Measurements from ENCODE around the gene EPB41. TPM values are rescaled to one million over a fixed set of nuclear protein-coding genes. Genes with fewer than 3 reads are reported as not detected.
A peak's percentile ranks its signal among the peaks of the same experiment; 100 is the strongest.

EPB41 gene
- total RNA-seq, 5 donors from 2014 or later (not counting 1 experiment from before 2014, with no cell fraction given): 199 to 257 (median 241) TPM

- H3K27me3 ChIP-seq (replicated peaks in 1 of 2; ENCODE audit: control insufficient read depth in 2 of 2, extremely low read depth in 1 of 2, insufficient read depth in 2 of 2, low read length in 1 of 2): no peaks in the 10 kb centered on the region
- Mint-ChIP-seq H3K4me3 (peak overlapping the region; percentile 96 to 100 (median 100)), H3K36me3 (peaks cover 3% of the 10 kb centered on the region), H3K27ac (peak overlapping the region; percentile 94 to 97), H3K9me3 (no peaks in the 10 kb centered on the region), H3K27me3 (no peaks in the 10 kb centered on the region), H3K4me1 (peaks cover 47 to 56% (median 55%) of the 10 kb centered on the region in 3 donors)
- CTCF ChIA-PET: interaction anchor here in 1 of 2 donors (0.9 kb wide), 1 partner anchor 30 kb away, joined by 4 read pairs; no protein-coding TSS in a partner anchor
- ATAC-seq (replicated peaks in 1 of 4) (peak; percentile 40 to 51 (median 48)), DNase-seq (peak; percentile 17 to 72 (median 41))
- under 1% methylated on average over 25 of the region's 32 CpGs for WGBS (ENCODE audit: insufficient coverage)
- peak overlapping the region; percentile 77 to 98 for H3K4me3 ChIP-seq (ENCODE audit: control insufficient read depth in 1 of 2, extremely low read depth in 1 of 2, low read length in 1 of 2)
- POLR2A ChIA-PET: interaction anchor here in 1 of 2 donors (0.6 to 0.7 kb wide), 3 partner anchors 11 to 409 kb away, joined by 3 to 8 read pairs (median 7); partner anchors contain the start of gene RCC1
- H3K4me1 ChIP-seq (ENCODE audit: control insufficient read depth in 1 of 2, extremely low read depth in 1 of 2, insufficient read depth in 2 of 2, low read length in 2 of 2): peaks cover 36 to 42% of the 10 kb centered on the region in 2 experiments
- H3K36me3 ChIP-seq (ENCODE audit: control insufficient read depth in 2 of 2, extremely low read depth in 1 of 2, insufficient read depth in 1 of 2, low read length in 1 of 2): peaks cover 0 to 2% of the 10 kb centered on the region in 2 donors
- H3K9me3 ChIP-seq: no peaks in the 10 kb centered on the region
- H3K27ac ChIP-seq (ENCODE audit: low read length): peak overlapping the region; percentile 42
These were observed 894 bp downstream of the EPB41 start for GRCh38 chr1:28915031-28915895.

- peaks cover 3% of the 10 kb centered on the region for H3K36me3 Mint-ChIP-seq
- Histone ChIP-seq H3K27me3 (replicated peaks in 1 of 2; ENCODE audit: control insufficient read depth in 2 of 2, extremely low read depth in 1 of 2, insufficient read depth in 2 of 2, low read length in 1 of 2) (no peaks in the 10 kb centered on the region), H3K4me1 (ENCODE audit: control insufficient read depth in 1 of 2, extremely low read depth in 1 of 2, insufficient read depth in 2 of 2, low read length in 2 of 2) (peaks cover 42 to 63% of the 10 kb centered on the region in 2 experiments), H3K4me3 (ENCODE audit: control insufficient read depth in 1 of 2, extremely low read depth in 1 of 2, low read length in 1 of 2) (peak overlapping the region in 1 of 2 donors; percentile 12), H3K27ac (ENCODE audit: low read length) (peak overlapping the region; percentile 26), H3K36me3 (ENCODE audit: control insufficient read depth in 2 of 2, extremely low read depth in 1 of 2, insufficient read depth in 1 of 2, low read length in 1 of 2) (peaks cover 0 to 2% of the 10 kb centered on the region in 2 donors), H3K9me3 (no peaks in the 10 kb centered on the region)
- ATAC-seq (replicated peaks in 1 of 4) (no peak), DNase-seq (no peak)
- H3K27me3 Mint-ChIP-seq: no peaks in the 10 kb centered on the region
- 75% methylated on average over 1 of the region's 2 CpGs for WGBS (ENCODE audit: insufficient coverage)
- H3K4me3 Mint-ChIP-seq: peak overlapping the region; percentile 96 to 100 (median 100)
- H3K27ac Mint-ChIP-seq: peak overlapping the region; percentile 94 to 97
- peaks cover 64 to 75% (median 73%) of the 10 kb centered on the region in 3 donors for H3K4me1 Mint-ChIP-seq
- ChIA-PET POLR2A (interaction anchor here (0.6 to 1.3 kb wide), 5 partner anchors 9 to 90 kb away, joined by 3 to 9 read pairs (median 5); no protein-coding TSS in a partner anchor), CTCF (interaction anchor here in 1 of 2 donors (0.6 to 1.3 kb wide), 2 partner anchors 36 to 42 kb away, joined by 3 to 5 read pairs; no protein-coding TSS in a partner anchor)
- H3K9me3 Mint-ChIP-seq: no peaks in the 10 kb centered on the region
These were observed 3.4 kb downstream of the EPB41 start for GRCh38 chr1:28917757-28918118.

- no peaks in the 10 kb centered on the region for H3K27me3 Mint-ChIP-seq
- no CpG with 5 or more reads among the region's 3 CpGs for WGBS (ENCODE audit: insufficient coverage)
- ChIA-PET CTCF (interaction anchor here in 1 of 2 donors (0.5 to 1.0 kb wide), 2 partner anchors 37 to 346 kb away, joined by 4 to 5 read pairs; no protein-coding TSS in a partner anchor), POLR2A (interaction anchor here in 1 of 2 donors (0.6 to 1.0 kb wide), 2 partner anchors 339 to 592 kb away, joined by 3 to 8 read pairs; no protein-coding TSS in a partner anchor)
- H3K36me3 Mint-ChIP-seq: peaks cover 7% of the 10 kb centered on the region
- H3K9me3 ChIP-seq: no peaks in the 10 kb centered on the region
- no peaks in the 10 kb centered on the region for H3K9me3 Mint-ChIP-seq
- H3K27me3 ChIP-seq (replicated peaks in 1 of 2; ENCODE audit: control insufficient read depth in 2 of 2, extremely low read depth in 1 of 2, insufficient read depth in 2 of 2, low read length in 1 of 2): no peaks in the 10 kb centered on the region
- no peak for DNase-seq
- ATAC-seq (replicated peaks in 1 of 4): no peak
- peaks cover 55 to 81% of the 10 kb centered on the region in 2 experiments for H3K4me1 ChIP-seq (ENCODE audit: control insufficient read depth in 1 of 2, extremely low read depth in 1 of 2, insufficient read depth in 2 of 2, low read length in 2 of 2)
- H3K4me3 ChIP-seq (ENCODE audit: control insufficient read depth in 1 of 2, extremely low read depth in 1 of 2, low read length in 1 of 2): no peak overlapping the region
- H3K27ac ChIP-seq (ENCODE audit: low read length): no peak overlapping the region
- peaks cover 81 to 86% (median 82%) of the 10 kb centered on the region in 3 donors for H3K4me1 Mint-ChIP-seq
- H3K27ac Mint-ChIP-seq: peak overlapping the region; percentile 57 to 80
- peak overlapping the region; percentile 28 to 58 (median 40) for H3K4me3 Mint-ChIP-seq
- peaks cover 0 to 4% of the 10 kb centered on the region in 2 donors for H3K36me3 ChIP-seq (ENCODE audit: control insufficient read depth in 2 of 2, extremely low read depth in 1 of 2, insufficient read depth in 1 of 2, low read length in 1 of 2)
These were observed 7.0 kb downstream of the EPB41 start for GRCh38 chr1:28921286-28921869.

- POLR2A ChIA-PET: interaction anchor here in 1 of 2 donors (0.6 kb wide), 1 partner anchor 40 kb away, joined by 4 read pairs; no protein-coding TSS in a partner anchor
- no peak for DNase-seq
- peaks cover 72 to 79% (median 76%) of the 10 kb centered on the region in 3 donors for H3K4me1 Mint-ChIP-seq
- H3K4me3 Mint-ChIP-seq: peak overlapping the region; percentile 10 to 70 (median 65)
- Histone ChIP-seq H3K27me3 (replicated peaks in 1 of 2; ENCODE audit: control insufficient read depth in 2 of 2, extremely low read depth in 1 of 2, insufficient read depth in 2 of 2, low read length in 1 of 2) (no peaks in the 10 kb centered on the region), H3K36me3 (ENCODE audit: control insufficient read depth in 2 of 2, extremely low read depth in 1 of 2, insufficient read depth in 1 of 2, low read length in 1 of 2) (peaks cover 0 to 2% of the 10 kb centered on the region in 2 donors), H3K27ac (ENCODE audit: low read length) (peak overlapping the region; percentile 85), H3K4me1 (ENCODE audit: control insufficient read depth in 1 of 2, extremely low read depth in 1 of 2, insufficient read depth in 2 of 2, low read length in 2 of 2) (peaks cover 50 to 71% of the 10 kb centered on the region in 2 experiments), H3K4me3 (ENCODE audit: control insufficient read depth in 1 of 2, extremely low read depth in 1 of 2, low read length in 1 of 2) (no peak overlapping the region), H3K9me3 (no peaks in the 10 kb centered on the region)
- ATAC-seq (replicated peaks in 1 of 4): no peak
- no peaks in the 10 kb centered on the region for H3K27me3 Mint-ChIP-seq
- no peaks in the 10 kb centered on the region for H3K9me3 Mint-ChIP-seq
- 100% methylated on average over 4 of the region's 4 CpGs for WGBS (ENCODE audit: insufficient coverage)
- H3K36me3 Mint-ChIP-seq: peaks cover 4% of the 10 kb centered on the region
- CTCF ChIA-PET: interaction anchor here in 1 of 2 donors (0.7 kb wide), 1 partner anchor 49 kb away, joined by 4 read pairs; no protein-coding TSS in a partner anchor
- H3K27ac Mint-ChIP-seq: peak overlapping the region; percentile 89 to 90
These were observed 11.1 kb downstream of the EPB41 start for GRCh38 chr1:28925350-28925891.

GRCh38 chr1:28926629-28927265 is 12.4 kb downstream of the EPB41 start:
- H3K9me3 Mint-ChIP-seq: no peaks in the 10 kb centered on the region

More at GRCh38 chr1:28926629-28927265, 12.4 kb downstream of the EPB41 start:
- peaks cover 4% of the 10 kb centered on the region for H3K36me3 Mint-ChIP-seq
- Histone ChIP-seq H3K27me3 (replicated peaks in 1 of 2; ENCODE audit: control insufficient read depth in 2 of 2, extremely low read depth in 1 of 2, insufficient read depth in 2 of 2, low read length in 1 of 2) (no peaks in the 10 kb centered on the region), H3K4me3 (ENCODE audit: control insufficient read depth in 1 of 2, extremely low read depth in 1 of 2, low read length in 1 of 2) (peak overlapping the region in 1 of 2 donors; percentile 18), H3K36me3 (ENCODE audit: control insufficient read depth in 2 of 2, extremely low read depth in 1 of 2, insufficient read depth in 1 of 2, low read length in 1 of 2) (peaks cover 0 to 2% of the 10 kb centered on the region in 2 donors), H3K27ac (ENCODE audit: low read length) (peak overlapping the region; percentile 85), H3K9me3 (no peaks in the 10 kb centered on the region), H3K4me1 (ENCODE audit: control insufficient read depth in 1 of 2, extremely low read depth in 1 of 2, insufficient read depth in 2 of 2, low read length in 2 of 2) (peaks cover 54 to 71% of the 10 kb centered on the region in 2 experiments)
- ATAC-seq (replicated peaks in 1 of 4) (peak; percentile 84 to 95 (median 92)), DNase-seq (peak in 28 of 35 experiments; percentile 5 to 88 (median 31))
- peak overlapping the region; percentile 89 to 90 for H3K27ac Mint-ChIP-seq
- ChIA-PET POLR2A (interaction anchor here (0.5 to 1.8 kb wide), 8 partner anchors 9 to 345 kb away, joined by 3 to 7 read pairs (median 5); partner anchors contain the start of genes EPB41 (in 1 of the 2) and TAF12 (in 1 of the 2)), CTCF (interaction anchor here (0.6 to 1.6 kb wide), 8 partner anchors 9 to 276 kb away, joined by 3 to 10 read pairs (median 4); partner anchors contain the start of gene EPB41 (in 1 of the 2))
- H3K27me3 Mint-ChIP-seq: no peaks in the 10 kb centered on the region
- WGBS (ENCODE audit: insufficient coverage): 0% methylated on average over 1 of the region's 2 CpGs
- H3K4me3 Mint-ChIP-seq: peak overlapping the region; percentile 59 to 70 (median 65)
- H3K4me1 Mint-ChIP-seq: peaks cover 71 to 78% (median 72%) of the 10 kb centered on the region in 3 donors
